ENCODE results near the gene SLC25A44.
"Not testable (repeated sequence)": the region's sequence is repeated elsewhere in the genome, so short reads cannot be mapped to it uniquely, and the experiment has no call there.

The SLC25A44 gene

GRCh38 chr1:156182010-156182779 lies 11.7 kb upstream of the SLC25A44 start:
- H3K4me3 Mint-ChIP-seq, DNase-seq, H3K27ac Mint-ChIP-seq, H3K27me3 Mint-ChIP-seq, H3K9me3 Mint-ChIP-seq, ATAC-seq: not testable (repeated sequence)
- H3K4me1 Mint-ChIP-seq = peaks cover 18% of the 10 kb centered on the region

GRCh38 chr1:156186347-156187177 lies 7.3 kb upstream of the SLC25A44 start:
- H3K4me3 Mint-ChIP-seq, ATAC-seq, H3K27me3 Mint-ChIP-seq, H3K4me1 Mint-ChIP-seq, DNase-seq: not testable (repeated sequence)
- peaks cover 0 to 12% of the 10 kb centered on the region in 2 donors for H3K9me3 Mint-ChIP-seq
- peak overlapping the region in 1 of 2 donors; percentile 12 for H3K27ac Mint-ChIP-seq

- peaks cover 0 to 12% of the 10 kb centered on the region in 2 donors for H3K9me3 Mint-ChIP-seq
- H3K4me1 Mint-ChIP-seq = peaks cover 39% of the 10 kb centered on the region
- not testable (repeated sequence) for H3K27me3 Mint-ChIP-seq, DNase-seq, H3K4me3 Mint-ChIP-seq, H3K27ac Mint-ChIP-seq, ATAC-seq
Observed at GRCh38 chr1:156190265-156190664, 3.6 kb upstream of the SLC25A44 start.

- no peak for DNase-seq
- peaks cover 0 to 9% of the 10 kb centered on the region in 2 donors for H3K9me3 Mint-ChIP-seq
- H3K4me1 Mint-ChIP-seq = peaks cover 46% of the 10 kb centered on the region
- ATAC-seq = no peak
- no peaks in the 10 kb centered on the region for H3K27me3 Mint-ChIP-seq
- H3K4me3 Mint-ChIP-seq = peak overlapping the region in 1 of 2 donors; percentile 15
- no peak overlapping the region for H3K27ac Mint-ChIP-seq
Observed at GRCh38 chr1:156191292-156191964, 2.5 kb upstream of the SLC25A44 start.

GRCh38 chr1:156193208-156193487 lies 756 bp upstream of the SLC25A44 start:
- Mint-ChIP-seq H3K27ac (peak overlapping the region; percentile 91 to 98), H3K27me3 (no peaks in the 10 kb centered on the region), H3K4me3 (no peak overlapping the region), H3K4me1 (peaks cover 62% of the 10 kb centered on the region), H3K9me3 (peaks cover 0 to 7% of the 10 kb centered on the region in 2 donors)
- ATAC-seq (no peak), DNase-seq (no peak)

- Mint-ChIP-seq H3K9me3 (peaks cover 0 to 2% of the 10 kb centered on the region in 2 donors), H3K4me1 (peaks cover 73% of the 10 kb centered on the region), H3K27ac (peak overlapping the region; percentile 91 to 98), H3K27me3 (no peaks in the 10 kb centered on the region), H3K4me3 (no peak overlapping the region)
- no peak for DNase-seq
- no peak for ATAC-seq
Observed at GRCh38 chr1:156194300-156194652, 372 bp downstream of the SLC25A44 start.

- ATAC-seq = no peak
- Mint-ChIP-seq H3K4me3 (no peak overlapping the region), H3K27me3 (no peaks in the 10 kb centered on the region), H3K4me1 (peaks cover 88% of the 10 kb centered on the region), H3K27ac (peak overlapping the region in 1 of 2 donors; percentile 78), H3K9me3 (no peaks in the 10 kb centered on the region)
- DNase-seq = no peak
Observed at GRCh38 chr1:156195853-156196252, 1.9 kb downstream of the SLC25A44 start.

GRCh38 chr1:156196445-156196844 lies 2.5 kb downstream of the SLC25A44 start:
- no peak overlapping the region for H3K4me3 Mint-ChIP-seq

GRCh38 chr1:156198831-156199349 lies 5.0 kb downstream of the SLC25A44 start:
- DNase-seq (peak; percentile 61 to 82), ATAC-seq (peak; percentile 88)
- Mint-ChIP-seq H3K9me3 (no peaks in the 10 kb centered on the region), H3K4me3 (no peak overlapping the region), H3K27ac (peak overlapping the region; percentile 85 to 95), H3K27me3 (no peaks in the 10 kb centered on the region), H3K4me1 (peaks cover 65% of the 10 kb centered on the region)

More at GRCh38 chr1:156196445-156196844, 2.5 kb downstream of the SLC25A44 start:
- DNase-seq (no peak), ATAC-seq (no peak)
- H3K27me3 Mint-ChIP-seq = no peaks in the 10 kb centered on the region
- H3K9me3 Mint-ChIP-seq = no peaks in the 10 kb centered on the region
- peaks cover 88% of the 10 kb centered on the region for H3K4me1 Mint-ChIP-seq
- H3K27ac Mint-ChIP-seq = peak overlapping the region in 1 of 2 donors; percentile 89

GRCh38 chr1:156200044-156200443 lies 6.1 kb downstream of the SLC25A44 start:
- peak; percentile 39 for ATAC-seq
- no peak overlapping the region for H3K4me3 Mint-ChIP-seq
- H3K27ac Mint-ChIP-seq = peak overlapping the region; percentile 79 to 95
- peaks cover 56% of the 10 kb centered on the region for H3K4me1 Mint-ChIP-seq
- H3K27me3 Mint-ChIP-seq = no peaks in the 10 kb centered on the region
- peak in 1 of 2 donors; percentile 57 for DNase-seq
- H3K9me3 Mint-ChIP-seq = no peaks in the 10 kb centered on the region

GRCh38 chr1:156203331-156203730 lies 9.4 kb downstream of the SLC25A44 start:
- Mint-ChIP-seq H3K4me3 (peak overlapping the region in 1 of 2 donors; percentile 27), H3K9me3 (no peaks in the 10 kb centered on the region)
- DNase-seq = no peak

GRCh38 chr1:156204686-156205085 lies 10.8 kb downstream of the SLC25A44 start:
- no peak overlapping the region for H3K4me3 Mint-ChIP-seq
- no peaks in the 10 kb centered on the region for H3K27me3 Mint-ChIP-seq
- DNase-seq (no peak), ATAC-seq (no peak)
- H3K4me1 Mint-ChIP-seq = peaks cover 40% of the 10 kb centered on the region
- no peaks in the 10 kb centered on the region for H3K9me3 Mint-ChIP-seq
- no peak overlapping the region for H3K27ac Mint-ChIP-seq

More at GRCh38 chr1:156203331-156203730, 9.4 kb downstream of the SLC25A44 start:
- H3K27ac Mint-ChIP-seq = peak overlapping the region in 1 of 2 donors; percentile 89
- peaks cover 42% of the 10 kb centered on the region for H3K4me1 Mint-ChIP-seq
- no peaks in the 10 kb centered on the region for H3K27me3 Mint-ChIP-seq
- no peak for ATAC-seq

- peak overlapping the region in 1 of 2 donors; percentile 23 for H3K27ac Mint-ChIP-seq
Observed at GRCh38 chr1:156211243-156211642, 17.3 kb downstream of the SLC25A44 start.

GRCh38 chr1:156212130-156212529 lies 18.2 kb downstream of the SLC25A44 start:
- no peak for ATAC-seq
- no peaks in the 10 kb centered on the region for H3K27me3 Mint-ChIP-seq
- no peak for DNase-seq
- H3K4me3 Mint-ChIP-seq = peak overlapping the region; percentile 93 to 97
- H3K9me3 Mint-ChIP-seq = no peaks in the 10 kb centered on the region
- peaks cover 56% of the 10 kb centered on the region for H3K4me1 Mint-ChIP-seq
- peak overlapping the region; percentile 94 to 99 for H3K27ac Mint-ChIP-seq

More at GRCh38 chr1:156211243-156211642, 17.3 kb downstream of the SLC25A44 start:
- Mint-ChIP-seq H3K9me3 (no peaks in the 10 kb centered on the region), H3K27me3 (no peaks in the 10 kb centered on the region), H3K4me1 (peaks cover 56% of the 10 kb centered on the region), H3K4me3 (no peak overlapping the region)
- no peak for ATAC-seq
- DNase-seq = no peak
